H9 (cell line): ENCODE results near the gene MOV10L1. TPM values are rescaled to one million over a fixed set of nuclear protein-coding genes. Genes with fewer than 3 reads are reported as not detected.
A peak's percentile ranks its signal among the peaks of the same experiment; 100 is the strongest.

Experiments used
- DNase-seq: peaks from one replicate; pipeline ENCODE4 v3.0.0-alpha.2; 2017
- H2AFZ ChIP-seq: one replicate; pipeline ENCODE4 v1.6.1; 2013; ENCODE audit warnings: mild to moderate bottlenecking, low read length, control low read depth, moderate library complexity
- H2AK5ac ChIP-seq: 2 replicates; pipeline ENCODE4 v1.6.1; 2013; ENCODE audit warnings: low read length, control low read depth, mixed read lengths; ENCODE audit not compliant: insufficient read length
- H2BK120ac ChIP-seq: one replicate; pipeline ENCODE4 v1.6.1; 2013; ENCODE audit warnings: low read depth, mild to moderate bottlenecking, low read length, control low read depth, inconsistent platforms; ENCODE audit not compliant: poor library complexity, severe bottlenecking
- H2BK12ac ChIP-seq: 2 replicates; pipeline ENCODE4 v1.6.1; 2013; ENCODE audit warnings: low read length, control low read depth, mixed read lengths, low read depth; ENCODE audit not compliant: insufficient read length
- H2BK15ac ChIP-seq: 2 replicates; pipeline ENCODE4 v1.6.1; 2013; ENCODE audit warnings: low read depth, low read length, control low read depth
- H2BK20ac ChIP-seq: one replicate; pipeline ENCODE4 v1.6.1; 2013; ENCODE audit warnings: low read depth, mild to moderate bottlenecking, low read length, control low read depth, inconsistent platforms; ENCODE audit not compliant: poor library complexity, severe bottlenecking
- H2BK5ac ChIP-seq: 2 replicates; pipeline ENCODE4 v1.6.1; 2013; ENCODE audit warnings: low read length, control low read depth, mixed read lengths; ENCODE audit not compliant: insufficient read length
- H3K14ac ChIP-seq: 2 replicates; pipeline ENCODE4 v1.6.1; 2013; ENCODE audit warnings: low read length, control low read depth; ENCODE audit not compliant: insufficient read depth
- H3K18ac ChIP-seq: 2 replicates; pipeline ENCODE4 v1.6.1; 2013; ENCODE audit warnings: low read depth, mild to moderate bottlenecking, mixed read lengths, low read length, control low read depth; ENCODE audit not compliant: insufficient read length
- H3K23ac ChIP-seq: 2 replicates; pipeline ENCODE4 v1.6.1; 2013; ENCODE audit warnings: low read length, control low read depth, mixed read lengths, low read depth; ENCODE audit not compliant: insufficient read length
- H3K23me2 ChIP-seq: 2 replicates; pipeline ENCODE4 v1.6.1; 2013; ENCODE audit warnings: low read depth, mild to moderate bottlenecking, mixed read lengths, low read length, control low read depth; ENCODE audit not compliant: insufficient read length, poor library complexity, severe bottlenecking
- H3K27ac ChIP-seq: 2 replicates; pipeline ENCODE4 v1.5.1; 2013; ENCODE audit warnings: low read length, control low read depth, mixed read lengths, low read depth; ENCODE audit not compliant: insufficient read length
- H3K27me3 ChIP-seq: 2 replicates; pipeline ENCODE4 v1.6.1; 2013; ENCODE audit warnings: low read length, control low read depth, inconsistent platforms; ENCODE audit not compliant: insufficient read depth
- H3K4ac ChIP-seq: 2 replicates; pipeline ENCODE4 v1.6.1; 2013; ENCODE audit warnings: low read depth, mild to moderate bottlenecking, control low read depth, inconsistent platforms, low read length, moderate library complexity
- H3K4me1 ChIP-seq: 2 replicates; pipeline ENCODE4 v1.6.1; 2013; ENCODE audit warnings: low read length, control low read depth, inconsistent platforms; ENCODE audit not compliant: insufficient read depth
- H3K4me2 ChIP-seq: 2 replicates; pipeline ENCODE4 v1.6.1; 2013; ENCODE audit warnings: low read length, control low read depth, mixed read lengths; ENCODE audit not compliant: insufficient read length, insufficient read depth
- H3K56ac ChIP-seq: 2 replicates; pipeline ENCODE4 v1.6.1; 2013; ENCODE audit warnings: low read depth, mild to moderate bottlenecking, mixed read lengths, low read length, control low read depth; ENCODE audit not compliant: insufficient read length
- H3K79me1 ChIP-seq: 2 replicates; pipeline ENCODE4 v1.6.1; 2013; ENCODE audit warnings: low read depth, mild to moderate bottlenecking, moderate library complexity, low read length, control low read depth, inconsistent platforms; ENCODE audit not compliant: insufficient read depth, poor library complexity, severe bottlenecking
- H3K79me2 ChIP-seq: 2 replicates; pipeline ENCODE4 v1.6.1; 2013; ENCODE audit warnings: low read length, control low read depth, inconsistent platforms; ENCODE audit not compliant: insufficient read depth
- H3K9ac ChIP-seq: 2 replicates; pipeline ENCODE4 v1.6.1; 2013; ENCODE audit warnings: low read length, control low read depth, mixed read lengths; ENCODE audit not compliant: insufficient read length; ENCODE audit errors: extremely low read depth
- H3K9me3 ChIP-seq: one replicate; pipeline ENCODE4 v1.6.1; 2013; ENCODE audit warnings: low read depth, low read length, inconsistent platforms; ENCODE audit not compliant: control insufficient read depth
- H3T11ph ChIP-seq: one replicate; pipeline ENCODE4 v1.6.1; 2013; ENCODE audit warnings: mild to moderate bottlenecking, low read length, control low read depth, inconsistent platforms
- H4K20me1 ChIP-seq: one replicate; pipeline ENCODE4 v1.6.1; 2013; ENCODE audit not compliant: control insufficient read depth, insufficient read length, insufficient read depth
- H4K5ac ChIP-seq: 2 replicates; pipeline ENCODE4 v1.6.1; 2013; ENCODE audit warnings: low read depth, mild to moderate bottlenecking, mixed read lengths, low read length, control low read depth; ENCODE audit not compliant: insufficient read length
- H4K8ac ChIP-seq: replicated peaks from 2 replicates; pipeline ENCODE4 v1.6.1; 2013; ENCODE audit warnings: low read length, control low read depth, mixed read lengths, low read depth; ENCODE audit not compliant: insufficient read length
- H4K91ac ChIP-seq: 2 replicates; pipeline ENCODE4 v1.6.1; 2013; ENCODE audit warnings: low read depth, mild to moderate bottlenecking, moderate library complexity, mixed read lengths, low read length, control low read depth; ENCODE audit not compliant: insufficient read length
- H3K27ac Mint-ChIP-seq, 3 experiments: 2 replicates in 2 of 3; 3 replicates in 1 of 3; pipeline ENCODE4 v1.8.0; 2020 to 2021; ENCODE audit warnings: mixed read lengths in 3 of 3, mild to moderate bottlenecking in 1 of 3, moderate library complexity in 1 of 3
- H3K27me3 Mint-ChIP-seq: 2 replicates; pipeline ENCODE4 v1.8.0; 2021; ENCODE audit warnings: low read depth, mild to moderate bottlenecking, moderate library complexity, mixed read lengths
- H3K36me3 Mint-ChIP-seq, 3 experiments: 2 replicates in 2 of 3; 3 replicates in 1 of 3; pipeline ENCODE4 v1.8.0; 2020 to 2021; ENCODE audit warnings: low read depth in 3 of 3, mixed read lengths in 3 of 3; ENCODE audit not compliant: insufficient read depth in 1 of 3
- H3K4me1 Mint-ChIP-seq, 2 experiments: 2 replicates each; pipeline ENCODE4 v1.8.0; 2020; ENCODE audit warnings: mixed read lengths in 2 of 2
- H3K4me3 Mint-ChIP-seq, 2 experiments: 2 replicates in 1 of 2; 3 replicates in 1 of 2; pipeline ENCODE4 v1.8.0; 2020 to 2021; ENCODE audit warnings: mild to moderate bottlenecking in 2 of 2, mixed read lengths in 2 of 2, moderate library complexity in 1 of 2
- H3K9me3 Mint-ChIP-seq, 2 experiments: 2 replicates in 1 of 2; 3 replicates in 1 of 2; pipeline ENCODE4 v1.8.0; 2020; ENCODE audit warnings: mild to moderate bottlenecking in 2 of 2, mixed read lengths in 2 of 2, moderate library complexity in 1 of 2
- WGBS: extraction: QIAGEN DNeasy Blood & Tissue Kit; methylation state at CpG from one replicate; pipeline ENCODE4 v1.1.7; 2013; ENCODE audit warnings: missing lambda C conversion rate, low lambda C conversion rate, mixed read lengths; ENCODE audit not compliant: insufficient read length; ENCODE audit errors: extremely low coverage; 5-methylcytosine and 5-hydroxymethylcytosine counted together
- total RNA-seq: library from RNA; stranded (reverse); gene quantifications from 2 replicates; pipeline ENCODE4 v1.2.1, GENCODE V29; 2021
- TF ChIP-seq, protein P1 (sequence below): fragments of 200-600 bp; sonication (generic); conservative IDR thresholded peaks from 3 replicates; pipeline ENCODE4 v1.8.0; 2021; ENCODE audit warnings: antibody characterized with exemption, mild to moderate bottlenecking

Gene MOV10L1
- total RNA-seq, 1 experiment from 2014 or later = not detected

DNA sequence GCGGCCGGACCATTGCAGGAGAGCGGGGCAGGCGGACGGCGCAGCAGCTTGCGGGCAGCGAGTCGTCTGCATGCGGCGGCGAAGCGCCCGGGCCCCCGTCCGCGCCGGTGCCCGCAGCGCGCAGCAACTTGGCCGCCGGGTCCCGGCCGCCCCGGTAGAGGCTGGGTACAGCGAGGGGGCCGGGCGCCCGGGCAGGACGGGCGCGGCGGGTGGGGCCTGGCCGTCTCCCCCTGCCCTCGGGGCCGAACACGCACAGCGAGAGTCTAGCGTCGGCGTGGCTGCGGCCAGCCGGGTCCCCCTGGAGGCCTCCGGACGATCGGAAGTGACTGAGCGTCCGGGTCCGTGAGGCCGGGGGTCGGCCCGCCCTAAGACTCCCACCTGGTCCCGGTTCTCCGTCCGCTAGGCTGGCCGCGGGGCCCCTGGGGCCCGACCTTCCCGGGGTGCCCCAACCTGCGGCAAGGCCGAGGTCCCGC, 95.1 kb downstream of the MOV10L1 start:
- Histone ChIP-seq H4K8ac (no peak overlapping the region), H3K9me3 (no peaks in the 10 kb centered on the region), H3K79me1 (no peaks in the 10 kb centered on the region), H3T11ph (no peak overlapping the region), H4K20me1 (no peaks in the 10 kb centered on the region), H3K18ac (no peak overlapping the region), H2BK120ac (no peak overlapping the region), H3K56ac (no peak overlapping the region), H3K23ac (no peak overlapping the region), H2BK12ac (no peak overlapping the region), H2BK20ac (no peak overlapping the region), H3K9ac (no peak overlapping the region), H3K4me2 (peak overlapping the region; percentile 93), H3K79me2 (peaks cover 5% of the 10 kb centered on the region; the same call in 1 of the 2 replicates), H4K91ac (no peak overlapping the region), H3K14ac (no peak overlapping the region), H2BK15ac (no peak overlapping the region), H2BK5ac (no peak overlapping the region), H2AFZ (no peak overlapping the region), H4K5ac (no peak overlapping the region), H3K4me1 (no peaks in the 10 kb centered on the region), H3K27me3 (no peaks in the 10 kb centered on the region), H3K23me2 (peaks cover 17% of the 10 kb centered on the region), H2AK5ac (no peak overlapping the region), H3K27ac (no peak overlapping the region), H3K4ac (no peak overlapping the region)
- Mint-ChIP-seq H3K36me3 (peaks cover 0 to 2% (median under 1%) of the 10 kb centered on the region in 3 experiments; a peak in 3 of 7 replicates), H3K4me3 (peak overlapping the region in 1 of 2 experiments; percentile 56; a peak in 3 of 5 replicates), H3K27me3 (no peaks in the 10 kb centered on the region; the same call in none of the 2 replicates), H3K9me3 (no peaks in the 10 kb centered on the region; a peak in 1 of 5 replicates), H3K4me1 (peaks cover 10 to 18% of the 10 kb centered on the region in 2 experiments), H3K27ac (no peak overlapping the region; a peak in 1 of 7 replicates)
- TF ChIP-seq, protein P1, sequence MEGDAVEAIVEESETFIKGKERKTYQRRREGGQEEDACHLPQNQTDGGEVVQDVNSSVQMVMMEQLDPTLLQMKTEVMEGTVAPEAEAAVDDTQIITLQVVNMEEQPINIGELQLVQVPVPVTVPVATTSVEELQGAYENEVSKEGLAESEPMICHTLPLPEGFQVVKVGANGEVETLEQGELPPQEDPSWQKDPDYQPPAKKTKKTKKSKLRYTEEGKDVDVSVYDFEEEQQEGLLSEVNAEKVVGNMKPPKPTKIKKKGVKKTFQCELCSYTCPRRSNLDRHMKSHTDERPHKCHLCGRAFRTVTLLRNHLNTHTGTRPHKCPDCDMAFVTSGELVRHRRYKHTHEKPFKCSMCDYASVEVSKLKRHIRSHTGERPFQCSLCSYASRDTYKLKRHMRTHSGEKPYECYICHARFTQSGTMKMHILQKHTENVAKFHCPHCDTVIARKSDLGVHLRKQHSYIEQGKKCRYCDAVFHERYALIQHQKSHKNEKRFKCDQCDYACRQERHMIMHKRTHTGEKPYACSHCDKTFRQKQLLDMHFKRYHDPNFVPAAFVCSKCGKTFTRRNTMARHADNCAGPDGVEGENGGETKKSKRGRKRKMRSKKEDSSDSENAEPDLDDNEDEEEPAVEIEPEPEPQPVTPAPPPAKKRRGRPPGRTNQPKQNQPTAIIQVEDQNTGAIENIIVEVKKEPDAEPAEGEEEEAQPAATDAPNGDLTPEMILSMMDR = no peak
- DNase-seq = no peak
- WGBS = no CpG with 5 or more reads among the region's 63 CpGs
